Testis (tissue), 3 donors: Measurements from ENCODE around the gene ACVR2B. TPM values are rescaled to one million over a fixed set of nuclear protein-coding genes. Genes with fewer than 3 reads are reported as not detected.

ENCODE experiments used
- DNase-seq: peaks from one replicate; pipeline ENCODE4 v3.0.0-alpha.2; 2019
- H3K27ac ChIP-seq, 2 donors: fragments of 200-600 bp; sonication (generic); one replicate each; pipeline ENCODE4 v1.5.1; 2019
- H3K27me3 ChIP-seq: fragments of 200-600 bp; sonication (generic); one replicate; pipeline ENCODE4 v1.5.1; 2019
- H3K36me3 ChIP-seq: fragments of 200-600 bp; sonication (generic); one replicate; pipeline ENCODE4 v1.5.1; 2017; ENCODE audit warnings: low read depth; ENCODE audit errors: missing control alignments
- H3K4me1 ChIP-seq: fragments of 200-600 bp; sonication (generic); one replicate; pipeline ENCODE4 v1.5.1; 2019
- H3K4me3 ChIP-seq, 2 donors: fragments of 200-600 bp; sonication (generic); one replicate each; pipeline ENCODE4 v1.5.1; 2017 to 2019
- H3K9me3 ChIP-seq: fragments of 200-600 bp; sonication (generic); one replicate; pipeline ENCODE4 v1.5.1; 2017
- POLR2A ChIP-seq: fragments of 450-650 bp; IDR thresholded peaks from one replicate; pipeline ENCODE4 v1.6.1; 2017; ENCODE audit warnings: antibody characterized with exemption, mild to moderate bottlenecking, moderate library complexity
- WGBS, 2 donors: methylation state at CpG; one replicate each; pipeline ENCODE4 v1.1.5; 2018; 5-methylcytosine and 5-hydroxymethylcytosine counted together
- intact Hi-C: fragments of 100-400 bp; cut with DNase I; formaldehyde crosslinking; loops from one replicate; pipeline ENCODE4 v1.15.1; 2023; ENCODE audit warnings: low total_unique reads
- polyA plus RNA-seq: library from polyadenylated mRNA; stranded (reverse); fragments of 350-450 nt; fragmentation: Illumina TruSeq; extraction: RNeasy Lipid Tissue Mini Kit (QIAGEN cat#74804); gene quantifications from one replicate; pipeline ENCODE4 v1.2.3, GENCODE V29; 2014; ENCODE audit warnings: low read depth, low replicate concordance; ENCODE audit not compliant: insufficient read depth
- small RNA-seq, 2 donors: library from RNA; depleted of rRNA; stranded (forward); fragments of <200 nt; gene quantifications; one replicate each; pipeline ENCODE3, GENCODE V24; 2016
- total RNA-seq, 2 donors: library from RNA; depleted of rRNA; stranded (reverse); fragments of >200 nt; gene quantifications; one replicate each; pipeline ENCODE4 v1.2.3, GENCODE V29; 2016
- TF ChIP-seq, protein P1 (sequence below), 3 experiments: fragments of 450-650 bp in 2 of 3; fragments of 200-600 bp in 1 of 3; sonication (generic) in 1 of 3; IDR thresholded peaks; one replicate each; pipeline ENCODE4 v1.5.1; 2016 to 2019; ENCODE audit warnings: antibody characterized with exemption in 3 of 3, mild to moderate bottlenecking in 2 of 3, moderate library complexity in 1 of 3

The ACVR2B gene
- total and polyA plus RNA-seq, 3 donors from 2014 or later: 7.3 to 24.2 (median 22.9) TPM

DNA sequence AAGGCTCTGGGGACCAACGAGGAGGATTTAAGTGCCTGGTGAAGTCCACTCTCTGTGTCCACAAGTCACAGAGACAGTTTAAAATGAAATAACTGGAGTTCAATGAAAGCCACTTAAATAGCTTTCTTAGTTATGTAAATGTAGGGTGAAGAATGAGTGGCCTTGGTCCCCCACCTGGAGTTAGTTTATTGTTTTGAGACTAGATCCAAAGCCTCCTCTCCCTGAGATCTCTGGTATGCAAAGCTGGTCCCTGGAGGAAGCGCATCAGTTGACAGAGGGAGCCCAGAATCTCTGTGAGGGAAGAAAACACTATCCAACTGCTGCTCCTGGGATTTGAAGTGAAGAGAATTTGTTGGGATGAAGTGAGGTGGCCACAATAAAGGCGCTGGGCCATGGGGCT is 83.0 kb downstream of the ACVR2B start:
- 74 to 80% methylated on average over 3 of the region's 3 CpGs for WGBS, 2 donors
- Histone ChIP-seq H3K4me3 (no peak overlapping the region), H3K4me1 (peaks cover 4% of the 10 kb centered on the region), H3K27ac (no peak overlapping the region), H3K36me3 (no peaks in the 10 kb centered on the region), H3K27me3 (no peaks in the 10 kb centered on the region), H3K9me3 (no peaks in the 10 kb centered on the region)
- DNase-seq: no peak
- TF ChIP-seq POLR2A: no peak
- TF ChIP-seq, protein P1, sequence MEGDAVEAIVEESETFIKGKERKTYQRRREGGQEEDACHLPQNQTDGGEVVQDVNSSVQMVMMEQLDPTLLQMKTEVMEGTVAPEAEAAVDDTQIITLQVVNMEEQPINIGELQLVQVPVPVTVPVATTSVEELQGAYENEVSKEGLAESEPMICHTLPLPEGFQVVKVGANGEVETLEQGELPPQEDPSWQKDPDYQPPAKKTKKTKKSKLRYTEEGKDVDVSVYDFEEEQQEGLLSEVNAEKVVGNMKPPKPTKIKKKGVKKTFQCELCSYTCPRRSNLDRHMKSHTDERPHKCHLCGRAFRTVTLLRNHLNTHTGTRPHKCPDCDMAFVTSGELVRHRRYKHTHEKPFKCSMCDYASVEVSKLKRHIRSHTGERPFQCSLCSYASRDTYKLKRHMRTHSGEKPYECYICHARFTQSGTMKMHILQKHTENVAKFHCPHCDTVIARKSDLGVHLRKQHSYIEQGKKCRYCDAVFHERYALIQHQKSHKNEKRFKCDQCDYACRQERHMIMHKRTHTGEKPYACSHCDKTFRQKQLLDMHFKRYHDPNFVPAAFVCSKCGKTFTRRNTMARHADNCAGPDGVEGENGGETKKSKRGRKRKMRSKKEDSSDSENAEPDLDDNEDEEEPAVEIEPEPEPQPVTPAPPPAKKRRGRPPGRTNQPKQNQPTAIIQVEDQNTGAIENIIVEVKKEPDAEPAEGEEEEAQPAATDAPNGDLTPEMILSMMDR (IDR thresholded peaks at IDR 0.05): no peak
- intact Hi-C loops: no loop called here

GRCh38 chr3:38538773-38539353 is 85.2 kb downstream of the ACVR2B start:
- Histone ChIP-seq H3K27ac (no peak overlapping the region), H3K4me3 (no peak overlapping the region), H3K27me3 (no peaks in the 10 kb centered on the region), H3K4me1 (peaks cover 4% of the 10 kb centered on the region), H3K36me3 (no peaks in the 10 kb centered on the region), H3K9me3 (no peaks in the 10 kb centered on the region)
- DNase-seq: no peak
- WGBS, 2 donors: 59 to 65% methylated on average over 8 of the region's 8 CpGs
- TF ChIP-seq, protein P1 (IDR thresholded peaks at IDR 0.05): no peak
- no peak for TF ChIP-seq POLR2A
- intact Hi-C loops: no loop called here

GRCh38 chr3:38541806-38542205 is 88.1 kb downstream of the ACVR2B start:
- Histone ChIP-seq H3K4me3 (no peak overlapping the region), H3K27ac (no peak overlapping the region), H3K36me3 (no peaks in the 10 kb centered on the region), H3K9me3 (no peaks in the 10 kb centered on the region), H3K27me3 (no peaks in the 10 kb centered on the region), H3K4me1 (peaks cover 4% of the 10 kb centered on the region)
- no peak for DNase-seq
- 73 to 76% methylated on average over 9 of the region's 9 CpGs for WGBS, 2 donors
- no peak for TF ChIP-seq POLR2A
- TF ChIP-seq, protein P1 (IDR thresholded peaks at IDR 0.05): no peak
- intact Hi-C loops: no loop called here

Small RNA genes lying within 50 kb of the gene (small RNA-seq; reads per million reads assigned to genes)
- 0 reads per million in 2 donors for gene RF00019

Other genes starting within 250 kb of the ACVR2B start
- 1 to 10 TPM; 1.5 to 2.6 TPM for gene SLC22A13, start 188.1 kb upstream of the ACVR2B start, total RNA-seq
- gene SLC22A13, start 188.1 kb upstream of the ACVR2B start, polyA plus RNA-seq: 1.1 TPM
- gene SLC22A14, start 171.6 kb upstream of the ACVR2B start, total RNA-seq: 1 to 10 TPM; 2.7 to 9.4 TPM
- gene SLC22A14, start 171.6 kb upstream of the ACVR2B start, polyA plus RNA-seq: 11.9 TPM
- gene XYLB, start 107.1 kb upstream of the ACVR2B start, total RNA-seq: 10 to 100 TPM in 1 of 2 donors, 1 to 10 TPM in 1; 5.9 to 12.4 TPM
- 1.7 TPM for gene XYLB, start 107.1 kb upstream of the ACVR2B start, polyA plus RNA-seq
- 10 to 100 TPM; 15.7 to 17.3 TPM for gene EXOG, start 42.5 kb downstream of the ACVR2B start, total RNA-seq
- 14.8 TPM for gene EXOG, start 42.5 kb downstream of the ACVR2B start, polyA plus RNA-seq
- under 1 TPM; 0.63 to 0.99 TPM for gene SCN5A, start 195.8 kb downstream of the ACVR2B start, total RNA-seq
- gene SCN5A, start 195.8 kb downstream of the ACVR2B start, polyA plus RNA-seq: 0.73 TPM